Mesothelial cell of epicardium (in vitro differentiated cells): ENCODE measurements around the gene SIAH3. TPM values are rescaled to one million over a fixed set of nuclear protein-coding genes. Genes with fewer than 3 reads are reported as not detected.

Experiments
- DNase-seq, 2 experiments: peaks; one replicate each; pipeline ENCODE4 v3.0.0; 2021; ENCODE audit warnings: low spot score in 2 of 2; ENCODE audit not compliant: unreplicated experiment in 2 of 2
- H3K27ac Mint-ChIP-seq: 2 replicates; pipeline ENCODE4 v1.8.0; 2021; ENCODE audit warnings: mixed read lengths
- H3K27me3 Mint-ChIP-seq: 2 replicates; pipeline ENCODE4 v1.8.0; 2021; ENCODE audit warnings: low read depth, mixed read lengths
- H3K36me3 Mint-ChIP-seq: 2 replicates; pipeline ENCODE4 v1.8.0; 2021; ENCODE audit warnings: mixed read lengths
- H3K4me1 Mint-ChIP-seq: 2 replicates; pipeline ENCODE4 v1.8.0; 2021; ENCODE audit warnings: mixed read lengths
- H3K4me3 Mint-ChIP-seq: 2 replicates; pipeline ENCODE4 v1.8.0; 2021; ENCODE audit warnings: mild to moderate bottlenecking, moderate library complexity, mixed read lengths
- H3K9me3 Mint-ChIP-seq: 2 replicates; pipeline ENCODE4 v1.8.0; 2021; ENCODE audit warnings: mixed read lengths
- total RNA-seq: library from RNA; stranded (reverse); gene quantifications from 3 replicates; pipeline ENCODE4 v1.2.1, GENCODE V29; 2021
- TF ChIP-seq, protein P1 (sequence below): fragments of 200-600 bp; sonication (generic); IDR thresholded peaks from one replicate; pipeline ENCODE4 v1.5.0; 2021; ENCODE audit warnings: antibody characterized with exemption; ENCODE audit not compliant: unreplicated experiment

Gene SIAH3
- total RNA-seq, 1 donor from 2014 or later = 0.42 TPM

- Mint-ChIP-seq H3K36me3 (no peaks in the 10 kb centered on the region), H3K9me3 (no peaks in the 10 kb centered on the region), H3K4me3 (no peak overlapping the region), H3K27me3 (peaks cover 14% of the 10 kb centered on the region), H3K27ac (no peak overlapping the region), H3K4me1 (peaks cover 10% of the 10 kb centered on the region)
- TF ChIP-seq, protein P1, sequence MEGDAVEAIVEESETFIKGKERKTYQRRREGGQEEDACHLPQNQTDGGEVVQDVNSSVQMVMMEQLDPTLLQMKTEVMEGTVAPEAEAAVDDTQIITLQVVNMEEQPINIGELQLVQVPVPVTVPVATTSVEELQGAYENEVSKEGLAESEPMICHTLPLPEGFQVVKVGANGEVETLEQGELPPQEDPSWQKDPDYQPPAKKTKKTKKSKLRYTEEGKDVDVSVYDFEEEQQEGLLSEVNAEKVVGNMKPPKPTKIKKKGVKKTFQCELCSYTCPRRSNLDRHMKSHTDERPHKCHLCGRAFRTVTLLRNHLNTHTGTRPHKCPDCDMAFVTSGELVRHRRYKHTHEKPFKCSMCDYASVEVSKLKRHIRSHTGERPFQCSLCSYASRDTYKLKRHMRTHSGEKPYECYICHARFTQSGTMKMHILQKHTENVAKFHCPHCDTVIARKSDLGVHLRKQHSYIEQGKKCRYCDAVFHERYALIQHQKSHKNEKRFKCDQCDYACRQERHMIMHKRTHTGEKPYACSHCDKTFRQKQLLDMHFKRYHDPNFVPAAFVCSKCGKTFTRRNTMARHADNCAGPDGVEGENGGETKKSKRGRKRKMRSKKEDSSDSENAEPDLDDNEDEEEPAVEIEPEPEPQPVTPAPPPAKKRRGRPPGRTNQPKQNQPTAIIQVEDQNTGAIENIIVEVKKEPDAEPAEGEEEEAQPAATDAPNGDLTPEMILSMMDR = no peak
- no peak for DNase-seq
These were observed 17.1 kb downstream of the SIAH3 start for GRCh38 chr13:45834411-45834994.

GRCh38 chr13:45833663-45834375, 17.7 kb downstream of the SIAH3 start:
- Mint-ChIP-seq H3K27ac (no peak overlapping the region), H3K4me1 (peaks cover 10% of the 10 kb centered on the region), H3K9me3 (no peaks in the 10 kb centered on the region), H3K4me3 (no peak overlapping the region), H3K36me3 (no peaks in the 10 kb centered on the region), H3K27me3 (peaks cover 14% of the 10 kb centered on the region)
- DNase-seq = no peak
- TF ChIP-seq, protein P1 = no peak

GRCh38 chr13:45833242-45833641, 18.3 kb downstream of the SIAH3 start:
- no peak for DNase-seq
- peaks cover 10% of the 10 kb centered on the region for H3K4me1 Mint-ChIP-seq
- no peak overlapping the region for H3K27ac Mint-ChIP-seq
- no peak overlapping the region for H3K4me3 Mint-ChIP-seq
- peaks cover 12% of the 10 kb centered on the region for H3K27me3 Mint-ChIP-seq
- no peaks in the 10 kb centered on the region for H3K36me3 Mint-ChIP-seq
- H3K9me3 Mint-ChIP-seq = no peaks in the 10 kb centered on the region
- TF ChIP-seq, protein P1 = no peak

DNA sequence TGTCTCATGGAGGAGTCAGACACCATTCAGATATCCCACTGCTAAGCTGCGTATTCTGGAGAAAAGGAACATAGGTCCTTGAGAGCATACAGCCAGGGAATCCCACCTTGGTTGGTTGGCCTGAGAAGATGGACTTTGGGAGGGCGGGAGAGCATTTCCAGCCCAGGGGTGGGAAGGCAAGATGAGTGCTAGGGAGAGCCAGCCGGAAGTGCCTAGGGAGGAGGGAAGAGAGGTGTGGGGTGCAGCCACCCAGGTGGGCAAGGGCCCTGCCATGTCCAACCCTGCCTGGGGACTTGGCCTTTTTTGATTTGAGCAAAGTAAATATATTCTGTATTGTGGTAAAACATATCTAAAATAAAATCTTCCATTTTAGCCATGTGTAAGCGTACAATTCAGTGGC, 19.7 kb downstream of the SIAH3 start:
- no peak for DNase-seq

GRCh38 chr13:45830121-45830520, 21.4 kb downstream of the SIAH3 start:
- Mint-ChIP-seq H3K4me3 (no peak overlapping the region), H3K27ac (no peak overlapping the region), H3K4me1 (peaks cover 10% of the 10 kb centered on the region), H3K36me3 (no peaks in the 10 kb centered on the region), H3K9me3 (no peaks in the 10 kb centered on the region), H3K27me3 (no peaks in the 10 kb centered on the region)
- TF ChIP-seq, protein P1 = no peak
- no peak for DNase-seq

More for the DNA sequence above, 19.7 kb downstream of the SIAH3 start:
- H3K4me1 Mint-ChIP-seq = peaks cover 10% of the 10 kb centered on the region
- H3K27ac Mint-ChIP-seq = no peak overlapping the region
- TF ChIP-seq, protein P1 = no peak
- H3K36me3 Mint-ChIP-seq = no peaks in the 10 kb centered on the region
- no peak overlapping the region for H3K4me3 Mint-ChIP-seq
- H3K27me3 Mint-ChIP-seq = peaks cover 5% of the 10 kb centered on the region
- H3K9me3 Mint-ChIP-seq = no peaks in the 10 kb centered on the region
